ENCODE results near the gene EFEMP1.
"Not testable (repeated sequence)": the region's sequence is repeated elsewhere in the genome, so short reads cannot be mapped to it uniquely, and the experiment has no call there.

Gene EFEMP1

DNA sequence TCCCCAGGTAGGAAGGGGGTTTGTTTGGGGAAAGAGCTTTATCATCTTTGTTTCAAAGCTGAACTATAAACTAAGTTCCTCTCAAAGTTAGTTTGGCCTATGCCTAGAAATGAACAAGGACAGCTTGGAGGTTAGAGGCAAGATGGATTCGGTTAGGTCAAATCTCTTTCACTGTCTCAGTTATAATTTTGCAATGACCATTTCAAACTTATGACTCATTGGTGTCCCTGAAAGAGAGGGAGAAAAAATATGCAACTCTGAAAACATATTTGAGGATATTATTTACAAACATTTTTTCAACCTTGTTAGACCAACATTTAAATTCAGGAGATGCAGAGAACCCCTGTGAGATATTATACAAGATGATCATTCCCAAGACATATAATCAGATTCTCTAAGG, 95.7 kb downstream of the EFEMP1 start:
- DNase-seq (ENCODE audit: low spot score): no peak

GRCh38 chr2:55827428-55827827, 96.2 kb downstream of the EFEMP1 start:
- DNase-seq (ENCODE audit: low spot score): not testable (repeated sequence)

- no peak for DNase-seq (ENCODE audit: low spot score)
Observed at GRCh38 chr2:55826246-55826645, 97.3 kb downstream of the EFEMP1 start.

GRCh38 chr2:55824551-55825096, 99.0 kb downstream of the EFEMP1 start:
- no peak for DNase-seq (ENCODE audit: low spot score)

Data from hepatic stellate cell (primary cell).